ENCODE data around the gene ZBTB38.

GRCh38 chr3:141346007-141346406, 22.3 kb upstream of the ZBTB38 start:
- TF ChIP-seq CTCF (conservative IDR thresholded peaks at IDR 0.05; ENCODE audit: low read length) = no peak
- TF ChIP-seq EZH2phosphoT487 (IDR thresholded peaks at IDR 0.05; ENCODE audit: borderline replicate concordance, low read depth, low read length) = no peak

Measured in OCI-LY7 (cell line).